NCI-H128 (cell line): ENCODE results near the gene DRGX.

Experiments used
- DNase-seq: peaks from one replicate; lab custom pipeline; 2025; ENCODE audit not compliant: unreplicated experiment; lab: John Stamatoyannopoulos, UW

Gene DRGX

DNA sequence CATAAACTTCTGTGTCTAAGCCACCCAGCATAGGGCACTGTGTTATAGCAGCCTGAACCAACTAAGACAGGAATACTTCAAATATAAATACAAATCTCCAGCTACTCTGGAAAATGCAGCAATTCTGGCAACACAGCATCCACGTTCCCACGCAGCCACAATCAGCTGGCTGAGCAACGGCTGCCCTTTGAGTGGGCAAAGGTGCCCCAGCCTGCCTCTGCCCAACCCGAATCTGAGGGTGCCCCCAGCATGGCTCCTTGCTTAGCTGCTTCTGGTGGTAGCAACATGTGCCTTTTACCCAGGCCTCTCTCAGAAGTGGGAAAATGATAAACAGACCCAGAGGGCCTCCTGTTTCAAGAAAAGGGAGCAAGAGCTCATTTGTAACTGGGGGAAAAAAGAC lies 12.0 kb downstream of the DRGX start:
- no peak for DNase-seq

DNA sequence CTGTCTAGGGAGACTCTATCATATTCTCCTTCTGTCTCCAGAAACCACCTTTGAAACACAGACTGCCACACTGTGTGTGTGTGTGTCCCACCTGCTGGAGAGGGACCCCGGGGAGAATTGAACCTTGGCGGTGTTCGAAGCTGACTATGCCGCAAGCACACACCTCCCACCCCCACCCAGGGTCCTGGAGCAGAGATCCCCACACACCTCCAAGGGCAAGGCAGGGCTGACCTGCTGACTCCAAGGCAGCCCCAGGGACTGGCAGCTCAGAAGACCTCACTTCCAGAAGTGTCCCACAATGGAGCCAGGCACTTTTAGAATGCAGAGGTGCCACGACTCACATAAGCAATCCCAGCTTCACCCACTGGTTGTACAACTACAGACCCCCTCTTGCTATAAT lies 13.1 kb downstream of the DRGX start:
- no peak for DNase-seq

DNA sequence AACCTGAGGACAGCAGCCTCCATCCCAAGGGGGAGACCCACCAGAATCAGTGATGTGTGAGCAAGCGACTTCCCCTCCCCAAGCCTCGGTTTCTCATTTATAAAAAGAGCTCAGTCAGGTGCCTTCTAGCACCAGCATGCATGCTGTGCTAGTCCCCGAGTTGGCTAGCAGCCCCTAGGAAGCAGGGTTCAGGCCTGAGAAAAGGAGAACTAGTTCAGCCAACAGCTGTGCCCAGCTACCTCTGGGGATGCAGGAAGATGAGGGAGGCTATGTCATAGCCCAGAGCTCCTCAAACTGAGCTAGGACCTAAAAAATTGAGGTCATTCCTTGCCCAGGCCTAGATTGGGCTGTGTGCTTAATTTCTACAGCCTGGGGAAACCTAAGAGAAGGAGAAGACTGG lies 13.7 kb downstream of the DRGX start:
- no peak for DNase-seq

DNA sequence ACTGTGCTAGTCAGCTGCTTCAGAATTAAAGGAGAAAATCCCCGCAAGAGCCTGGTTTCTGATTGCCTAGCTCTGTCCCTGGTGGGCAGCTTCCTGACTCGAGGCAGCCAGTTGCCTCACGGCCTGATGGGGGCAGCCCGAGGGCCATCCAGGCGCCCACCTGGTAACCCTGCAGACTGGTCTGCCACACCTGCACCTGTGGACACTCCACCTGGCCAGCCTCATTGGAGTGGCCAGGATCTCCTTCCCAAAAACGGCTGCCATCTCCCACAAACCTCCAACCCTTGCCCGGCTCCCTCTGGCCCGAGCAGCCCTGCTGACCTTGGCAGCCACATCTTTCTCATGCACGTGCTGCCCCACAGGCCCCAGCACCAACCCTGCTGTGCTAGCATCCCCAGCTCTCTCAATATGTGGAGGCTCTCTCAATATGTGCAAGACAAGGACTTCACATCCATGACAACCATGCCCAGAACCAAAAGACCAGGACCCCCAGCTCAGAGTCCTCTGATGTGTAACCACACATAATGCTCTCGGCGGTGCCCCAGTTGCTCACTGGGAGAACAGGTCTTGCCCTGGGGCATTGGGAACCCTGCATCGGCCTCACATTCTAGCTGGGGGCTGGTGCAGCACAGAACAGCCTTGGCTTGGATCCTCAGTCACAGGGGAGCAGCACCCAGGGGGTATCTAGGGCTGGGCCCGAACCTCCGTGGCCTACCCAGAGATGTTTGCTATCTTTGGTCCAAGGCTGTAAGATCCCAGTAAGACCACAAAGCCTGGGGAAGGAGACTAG lies 14.6 kb downstream of the DRGX start:
- no peak for DNase-seq

DNA sequence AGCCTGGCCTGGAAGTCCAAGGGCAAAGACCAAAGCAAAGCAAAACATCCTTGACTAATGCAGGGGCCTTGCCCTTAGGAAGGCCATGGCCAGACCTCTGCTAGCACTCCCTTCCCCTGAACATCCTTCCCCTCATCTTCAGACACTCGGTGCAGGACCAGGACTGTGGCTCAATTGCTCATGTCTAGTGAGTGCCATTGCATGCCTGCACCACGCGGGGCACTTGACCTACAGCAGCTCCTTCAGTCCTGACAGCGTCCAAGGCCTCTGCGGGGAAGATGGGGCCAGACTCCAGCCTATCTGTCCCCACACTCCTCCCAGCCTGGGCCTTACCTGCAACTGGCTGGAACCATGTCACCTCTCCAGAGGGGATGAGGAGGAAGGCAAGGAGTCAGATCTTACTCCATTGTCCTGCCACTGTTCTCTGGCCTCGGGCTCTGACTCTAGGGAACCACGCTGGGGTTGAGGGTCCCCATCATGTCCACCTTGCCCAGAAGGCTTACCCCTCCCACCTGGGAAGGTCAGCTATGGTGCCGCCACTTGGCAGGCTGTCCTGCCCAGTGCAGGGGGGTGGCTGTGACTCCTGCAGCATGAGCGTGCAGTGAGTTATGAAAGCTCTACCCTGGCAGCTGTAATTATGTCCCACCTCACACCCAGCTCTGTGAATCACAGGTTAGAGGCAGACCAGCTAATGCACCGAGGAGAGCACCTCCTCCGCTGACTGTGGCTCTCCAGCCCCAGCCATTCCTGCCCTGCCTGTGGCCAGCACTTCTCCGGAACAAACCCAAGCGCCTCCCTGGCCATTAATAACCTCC lies 16.1 kb downstream of the DRGX start:
- no peak for DNase-seq

DNA sequence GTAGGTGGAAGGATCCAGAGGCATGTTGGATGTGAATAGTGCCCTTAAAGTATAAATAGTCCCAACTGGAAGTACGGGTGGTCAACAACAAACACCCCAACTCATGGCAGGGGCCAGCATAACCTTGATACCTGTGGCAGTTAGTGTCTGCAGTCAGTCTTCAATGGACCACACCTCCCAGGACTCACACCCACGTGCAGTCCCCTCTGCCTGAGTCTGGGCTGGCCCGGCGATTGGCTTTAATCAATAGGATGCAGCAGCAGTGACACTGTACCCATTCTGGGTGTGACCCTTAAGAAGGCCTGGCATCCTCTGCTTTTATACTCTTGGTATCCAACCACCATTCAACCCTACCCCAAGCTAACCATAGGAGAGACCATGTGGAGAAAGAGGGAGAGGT lies 18.6 kb downstream of the DRGX start:
- DNase-seq: no peak

DNA sequence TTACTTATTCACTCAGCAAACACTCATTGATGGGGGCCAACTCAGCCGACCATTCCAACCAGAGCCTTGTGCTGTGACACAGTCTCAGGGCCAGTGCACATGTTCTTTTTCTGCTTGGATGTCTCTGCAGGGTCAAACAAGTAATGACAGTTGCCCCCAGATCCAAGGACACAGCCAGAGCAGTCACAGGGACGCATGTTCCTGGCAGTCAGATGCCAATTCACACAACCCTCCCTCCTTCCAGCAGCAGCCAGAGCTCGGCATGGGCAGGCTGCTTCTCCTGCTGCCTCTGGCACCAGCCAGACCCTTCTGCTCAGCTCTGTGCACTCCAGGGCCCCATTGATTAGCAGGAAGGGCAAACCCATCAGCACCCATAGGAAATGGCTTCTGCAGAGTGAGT lies 20.3 kb downstream of the DRGX start:
- DNase-seq: no peak

DNA sequence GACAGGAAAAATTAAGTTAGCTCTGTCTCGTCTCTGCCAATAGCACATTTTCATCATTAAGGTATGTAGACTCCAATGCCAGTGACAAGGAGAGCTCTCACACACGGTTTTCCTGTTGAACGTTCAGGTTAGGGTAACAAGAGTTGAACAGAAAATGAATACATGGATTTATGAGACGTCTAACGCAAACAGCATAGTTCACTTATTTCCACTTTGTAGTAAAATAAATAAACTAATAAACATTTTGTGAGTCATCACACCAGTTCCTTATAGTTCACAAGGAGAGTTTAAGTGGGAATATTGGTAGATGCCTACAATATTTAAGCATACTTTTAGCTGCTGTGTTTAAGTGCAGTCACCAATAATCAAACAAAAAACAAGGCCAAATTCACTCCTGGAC lies 21.1 kb downstream of the DRGX start:
- no peak for DNase-seq

DNA sequence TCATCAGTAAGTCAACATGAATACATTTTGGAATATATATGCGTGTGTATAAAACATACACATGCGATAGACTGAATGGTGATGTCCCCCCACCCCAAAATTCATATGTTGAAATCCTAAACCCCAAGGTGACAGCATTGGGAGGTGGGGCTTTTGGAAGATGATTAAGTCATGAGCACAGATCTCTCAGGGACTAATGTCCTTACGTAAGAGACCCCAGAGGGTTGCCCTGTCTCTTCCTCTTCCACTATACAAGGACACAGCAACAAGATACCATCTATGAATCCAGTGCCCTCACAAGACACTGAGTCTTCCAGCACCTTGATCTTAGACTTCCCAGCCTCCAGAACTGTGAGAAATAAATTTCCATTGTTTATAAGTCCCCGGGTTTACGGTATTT lies 22.5 kb downstream of the DRGX start:
- DNase-seq: no peak

DNA sequence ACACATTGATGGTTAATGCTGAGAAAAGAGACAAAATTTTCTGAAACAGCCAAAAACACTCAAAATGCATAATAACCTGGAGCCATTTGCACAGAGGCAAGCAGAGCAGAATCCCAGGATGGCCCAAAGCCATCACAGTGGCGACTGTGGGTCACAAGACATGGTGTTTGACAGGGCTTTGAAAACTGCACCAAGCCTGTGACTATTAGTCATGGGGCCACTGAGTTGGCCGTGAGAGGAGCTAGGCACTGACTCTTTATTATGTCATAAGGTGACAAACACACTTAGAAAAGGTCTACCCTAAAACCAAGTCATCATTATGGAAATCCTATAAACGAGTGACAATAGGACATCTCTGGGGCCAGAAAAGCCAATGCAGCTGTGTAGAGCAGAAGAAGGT lies 23.9 kb downstream of the DRGX start:
- no peak for DNase-seq

DNA sequence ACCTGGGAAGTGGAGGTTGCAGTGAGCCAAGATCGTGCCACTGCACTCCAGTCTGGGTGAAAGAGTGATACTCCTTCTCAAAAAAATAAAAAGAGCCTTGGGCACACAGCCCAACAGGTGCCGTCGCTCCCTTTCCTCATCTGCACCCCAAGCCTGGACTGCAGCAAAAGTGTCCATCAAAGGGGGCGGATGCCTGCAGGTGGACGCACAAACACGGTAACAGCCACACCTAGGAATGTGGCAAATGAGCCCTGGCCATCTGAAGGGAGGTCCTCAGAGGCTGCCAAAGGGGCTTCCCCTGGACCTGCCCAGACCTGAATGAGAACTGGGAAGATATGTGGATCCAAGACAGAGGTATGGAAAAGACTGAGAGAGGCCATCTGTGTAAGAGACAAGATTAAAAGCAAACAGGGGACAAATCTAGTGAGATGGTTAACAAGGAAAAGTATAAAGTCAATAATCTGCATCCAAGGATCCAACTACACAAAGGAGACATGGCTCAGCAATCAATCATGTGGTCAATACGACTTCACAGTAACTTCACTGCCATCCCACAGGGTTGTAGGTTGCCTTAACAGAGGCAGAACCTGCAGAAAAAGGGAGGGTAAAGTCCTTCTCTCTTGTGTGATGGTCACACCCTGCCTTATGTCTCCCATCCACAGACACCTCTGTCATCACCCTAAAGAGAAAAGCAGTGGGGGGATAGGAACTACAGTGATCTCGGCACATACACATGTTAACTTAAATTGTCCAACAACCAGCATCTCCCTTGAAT lies 25.4 kb downstream of the DRGX start:
- DNase-seq: no peak

DNA sequence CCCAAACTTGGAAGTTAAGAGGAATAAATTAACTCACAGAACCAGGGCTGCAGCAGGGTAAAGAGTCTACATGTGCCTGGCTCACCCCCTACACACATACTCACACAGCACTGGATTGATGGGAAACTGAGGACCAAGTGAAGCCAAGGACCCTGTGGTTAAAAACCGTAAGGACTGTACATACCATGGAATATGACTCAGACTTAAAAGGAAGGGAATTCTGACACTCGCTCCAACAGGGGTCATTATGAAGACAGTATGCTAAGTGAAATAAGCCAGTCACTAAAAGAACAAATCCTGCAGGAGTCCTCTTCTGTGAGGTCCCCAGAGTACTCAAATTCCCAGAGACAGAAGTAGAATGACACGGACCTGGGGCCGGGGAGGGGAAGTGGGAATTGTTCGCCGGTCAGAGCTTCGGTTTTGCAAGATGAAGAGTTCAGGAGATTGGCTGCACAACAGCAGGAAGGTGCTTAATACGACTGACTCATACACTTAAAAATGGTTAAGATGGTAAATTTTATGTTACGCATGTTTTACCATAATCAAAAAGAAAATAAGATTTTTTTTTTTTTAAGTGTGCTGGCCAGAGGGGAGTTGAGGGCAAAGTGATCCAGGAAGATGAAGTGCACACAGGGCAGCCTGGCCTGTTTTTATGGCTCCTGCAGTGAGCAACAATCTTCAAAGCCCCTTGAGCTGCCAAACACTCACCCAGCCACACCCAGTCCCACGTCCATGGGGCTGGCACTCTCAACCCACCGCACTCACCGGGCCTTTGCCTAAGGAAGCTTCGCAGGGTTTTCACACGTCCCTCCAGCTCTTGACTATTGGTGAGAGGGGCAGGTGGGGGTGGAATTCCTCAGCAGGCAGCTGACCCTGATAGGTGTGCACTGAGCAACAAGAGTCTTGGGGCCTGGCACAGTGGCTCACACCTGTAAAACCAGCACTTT lies 26.4 kb downstream of the DRGX start:
- DNase-seq: no peak

DNA sequence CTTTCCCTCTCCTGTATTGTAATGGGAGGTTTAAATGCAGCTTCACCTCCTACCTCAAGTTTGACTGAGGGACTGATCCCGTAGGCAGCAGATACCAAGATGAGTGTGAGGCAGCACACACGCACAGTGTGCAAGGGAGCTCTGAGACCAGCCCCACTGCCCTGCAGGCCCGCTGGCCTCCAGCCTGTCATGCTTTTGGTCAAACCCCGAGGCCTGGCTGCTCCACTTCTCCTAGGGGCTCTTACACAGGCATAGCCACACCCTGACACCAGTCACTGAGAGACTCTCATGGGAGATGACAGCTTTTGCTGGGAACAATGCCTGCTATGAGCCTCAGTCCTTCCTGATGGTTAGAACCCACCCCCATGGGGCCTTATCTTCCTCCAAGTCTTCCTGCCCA lies 27.6 kb downstream of the DRGX start:
- no peak for DNase-seq

DNA sequence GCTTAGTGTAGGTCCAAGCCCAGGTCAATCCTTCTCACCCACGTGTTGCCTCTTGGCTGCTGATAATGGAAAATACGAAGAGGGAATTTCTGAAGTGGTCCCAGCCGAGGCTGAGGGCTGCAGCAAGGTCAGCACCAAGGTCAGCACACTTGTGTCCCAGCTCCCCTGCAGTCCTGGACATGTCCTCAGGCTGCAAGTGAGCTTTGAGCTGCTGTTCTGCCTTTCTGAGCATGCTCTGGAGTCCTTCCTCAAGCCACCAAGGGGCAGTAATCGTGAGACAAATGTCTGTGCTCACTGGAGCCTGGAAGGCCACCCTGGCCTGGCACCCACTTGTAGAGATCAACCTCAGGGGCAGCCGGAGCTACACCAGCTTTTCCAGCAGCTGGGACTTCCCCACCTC lies 28.3 kb downstream of the DRGX start:
- no peak for DNase-seq

DNA sequence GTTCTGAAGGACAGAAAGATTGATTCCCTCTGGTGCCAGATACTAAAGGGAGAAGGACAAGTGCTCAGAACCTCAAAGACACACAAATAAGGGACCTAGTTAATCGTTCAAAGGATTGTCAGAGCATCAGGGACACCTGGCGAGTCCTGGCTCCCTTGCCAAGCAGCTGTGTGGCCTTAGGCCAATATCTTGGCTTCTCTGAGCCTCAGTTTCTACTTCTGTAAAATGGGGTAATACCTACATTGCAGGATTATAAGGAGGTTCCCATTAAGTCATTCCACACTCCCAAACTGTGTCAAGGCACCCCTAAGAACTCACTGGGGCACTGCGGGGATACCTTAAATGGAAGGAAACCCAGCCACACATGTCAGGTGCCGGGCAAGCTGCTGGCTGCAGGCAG lies 29.4 kb downstream of the DRGX start:
- no peak for DNase-seq

DNA sequence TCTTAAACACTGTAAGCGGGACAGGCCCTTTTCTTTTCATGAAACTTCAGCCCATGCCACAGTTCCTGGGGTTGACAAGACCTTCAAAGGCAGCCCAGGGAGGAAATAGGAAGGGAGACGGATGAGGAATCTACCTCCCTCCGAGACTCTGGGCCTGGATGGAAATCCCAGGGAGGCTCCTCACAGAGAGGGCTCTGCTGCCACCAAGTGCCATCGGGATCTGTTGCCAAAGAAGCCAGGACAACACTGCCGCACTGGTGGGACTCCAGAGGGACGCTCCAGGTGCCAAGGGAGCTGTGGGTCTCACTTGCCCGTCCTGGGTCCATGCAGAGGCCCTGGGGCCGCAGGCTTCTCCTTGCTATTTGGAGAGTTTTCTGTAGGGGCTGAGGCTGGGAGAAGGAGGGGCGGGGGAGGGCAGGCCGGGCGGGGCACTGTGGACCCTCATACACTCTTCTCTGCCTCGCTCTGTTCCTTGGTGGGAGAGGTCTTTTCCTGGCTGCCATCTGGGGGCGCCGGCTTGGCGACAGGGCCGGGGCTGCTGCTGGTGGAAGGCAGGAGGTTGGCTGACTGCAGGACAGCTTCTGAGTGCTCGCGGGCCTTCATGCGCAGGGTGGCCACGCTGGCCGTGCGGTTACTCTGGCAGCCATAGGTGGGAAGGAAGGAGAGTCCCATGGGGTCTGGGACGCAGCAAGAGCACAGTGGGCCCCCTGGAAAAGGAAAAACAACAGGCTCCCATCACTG lies 30.0 kb downstream of the DRGX start:
- DNase-seq: no peak

DNA sequence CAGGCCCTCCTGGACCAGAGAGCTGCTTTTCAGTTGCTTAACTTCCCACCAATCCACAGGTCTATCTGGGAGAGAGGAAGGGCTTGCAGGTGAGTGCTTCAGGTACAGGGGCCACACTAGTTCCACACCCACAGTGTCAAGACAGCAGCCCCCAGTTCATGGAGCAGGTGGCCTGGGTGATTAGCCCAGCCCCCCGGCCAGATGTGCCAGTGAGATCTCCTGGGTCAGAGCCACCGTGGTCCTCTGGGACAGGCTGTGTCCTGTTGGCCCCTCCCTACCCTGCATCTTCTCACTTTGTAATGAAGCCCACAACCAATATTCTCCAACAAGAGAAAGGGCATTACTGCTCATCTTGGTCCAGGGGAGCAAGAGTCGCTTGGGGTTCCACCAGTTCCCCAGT lies 30.6 kb downstream of the DRGX start:
- no peak for DNase-seq

DNA sequence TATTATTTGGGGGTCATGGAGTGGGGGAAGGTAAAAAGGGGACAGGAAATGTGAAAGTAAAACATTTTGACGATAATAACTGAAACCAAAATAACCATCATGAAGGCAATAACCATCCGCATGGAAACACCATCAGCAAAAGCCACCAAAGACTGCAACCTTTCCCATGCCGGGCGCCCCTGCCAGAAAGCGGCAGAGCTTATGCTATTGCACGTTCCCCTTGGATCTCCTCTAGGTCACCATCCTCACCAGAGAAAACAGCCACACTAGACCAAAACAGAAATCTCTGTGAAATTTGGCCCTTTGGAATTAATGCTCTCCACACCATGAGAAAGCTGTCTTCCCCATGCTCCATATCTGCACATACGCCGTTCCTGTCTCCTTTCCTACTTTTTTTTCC lies 31.1 kb downstream of the DRGX start:
- DNase-seq: no peak

DNA sequence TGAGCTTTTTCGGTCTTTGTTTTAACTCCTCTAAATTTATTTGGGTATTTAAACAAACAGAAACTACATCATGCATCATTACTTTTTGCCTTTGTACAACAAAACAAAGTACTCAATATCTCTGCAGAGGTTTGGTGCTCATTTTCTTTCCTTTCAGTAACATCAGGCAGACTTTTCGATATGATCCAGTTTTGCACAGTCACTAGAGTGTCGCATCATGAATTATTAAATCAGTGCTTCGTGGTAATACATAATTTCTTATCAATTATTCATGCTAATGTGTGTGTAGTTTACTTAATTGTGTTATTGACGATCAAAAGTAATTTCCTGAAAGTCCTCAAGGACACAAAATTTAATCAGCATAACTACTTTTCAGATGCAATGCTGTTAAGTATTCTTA lies 31.8 kb downstream of the DRGX start:
- DNase-seq: no peak
